Gastroesophageal sphincter (tissue), 3 donors: ENCODE results near the gene SLC30A7.

Experiments
- CTCF ChIP-seq, 4 experiments: fragments of 200-600 bp in 2 of 4; fragments of 450-650 bp in 2 of 4; sonication (generic) in 1 of 4; IDR thresholded peaks; one replicate each; pipeline ENCODE4 v1.5.1; 2017 to 2019; ENCODE audit warnings: antibody characterized with exemption in 4 of 4, mild to moderate bottlenecking in 2 of 4, moderate library complexity in 2 of 4
- EP300 ChIP-seq: sonication (generic); formaldehyde crosslinking; IDR thresholded peaks from one replicate; pipeline ENCODE4 v1.6.1; 2017; ENCODE audit warnings: antibody characterized with exemption, mild to moderate bottlenecking
- POLR2AphosphoS5 ChIP-seq: sonication (generic); formaldehyde crosslinking; IDR thresholded peaks from one replicate; pipeline ENCODE4 v1.6.1; 2017; ENCODE audit warnings: antibody characterized with exemption

DNA sequence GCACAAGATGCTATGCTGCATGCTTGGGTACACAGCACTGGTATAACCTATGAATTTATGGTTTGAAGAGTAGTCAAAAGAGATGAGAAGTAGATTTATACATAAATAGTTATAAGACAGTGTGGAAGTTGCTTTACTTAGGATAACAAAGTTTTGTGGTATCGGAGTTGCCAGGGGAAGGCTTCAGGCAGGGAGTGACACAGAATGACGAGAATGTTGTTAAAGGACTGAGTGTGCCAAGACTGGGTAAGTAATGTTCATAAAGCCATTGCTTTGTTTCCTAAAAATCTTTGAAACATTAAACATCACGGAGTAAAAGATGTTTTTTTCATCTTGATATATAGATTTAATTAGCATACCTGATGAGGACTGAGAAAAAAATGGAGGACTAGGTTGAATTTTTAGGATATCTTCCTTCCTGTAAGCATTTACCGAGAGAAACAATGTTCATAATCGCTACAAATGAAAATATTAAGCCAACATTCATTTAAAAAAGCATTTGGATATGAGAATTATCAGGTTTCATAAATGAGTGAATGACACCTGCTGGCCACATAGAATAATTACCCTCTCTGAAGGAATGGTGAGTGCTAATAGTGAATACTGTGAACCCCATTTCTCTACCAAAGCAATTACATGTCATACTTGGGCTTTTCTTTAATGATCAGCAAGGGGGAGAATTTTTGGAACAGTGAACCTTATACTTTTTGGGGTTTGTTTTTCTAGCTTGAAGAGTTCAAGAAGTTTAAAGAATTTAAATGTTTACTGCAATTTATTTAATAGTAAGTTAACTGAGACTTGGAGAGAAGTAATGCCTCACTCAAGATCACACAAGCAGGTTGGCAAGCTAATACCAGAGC lies 29.6 kb upstream of the SLC30A7 start:
- TF ChIP-seq CTCF (IDR thresholded peaks at IDR 0.05) (peak; percentile 29 to 65 (median 60)), POLR2AphosphoS5 (no peak), EP300 (no peak)
